SU-DHL-6 (cell line): Measurements from ENCODE around the gene TARS1.

Experiments
- H2AFZ ChIP-seq: fragments of 200-600 bp; sonication (generic); 2 replicates; pipeline ENCODE4 v1.6.1; 2014; ENCODE audit warnings: low read depth, mild to moderate bottlenecking, moderate library complexity, mixed read lengths, antibody characterized with exemption, low read length; ENCODE audit not compliant: severe bottlenecking
- H3F3A ChIP-seq: fragments of 200-600 bp; shearing (Covaris generic); 2 replicates; pipeline ENCODE4 v1.6.0; 2016; ENCODE audit warnings: antibody characterized with exemption, mild to moderate bottlenecking; ENCODE audit not compliant: insufficient read depth
- H3K27ac ChIP-seq: fragments of 200-600 bp; sonication (generic); 2 replicates; pipeline ENCODE4 v1.5.1; 2016; ENCODE audit warnings: low read depth, mild to moderate bottlenecking, low read length, moderate library complexity, mixed read lengths
- H3K27me3 ChIP-seq: fragments of 200-600 bp; sonication (generic), shearing (Covaris generic); 2 replicates; pipeline ENCODE4 v1.6.0; 2014; ENCODE audit warnings: mild to moderate bottlenecking, low read length
- H3K36me3 ChIP-seq: fragments of 200-600 bp; sonication (generic); 2 replicates; pipeline ENCODE4 v1.6.1; 2014; ENCODE audit warnings: mild to moderate bottlenecking, low read length, mixed read lengths
- H3K4me2 ChIP-seq: fragments of 300-600, 200-600 bp; shearing (Covaris generic), sonication (generic); 2 replicates; pipeline ENCODE4 v1.6.0; 2014; ENCODE audit warnings: low read length, low read depth, mild to moderate bottlenecking; ENCODE audit not compliant: poor library complexity, severe bottlenecking
- H3K4me3 ChIP-seq: fragments of 200-600 bp; sonication (generic); 2 replicates; pipeline ENCODE4 v1.5.1; 2014; ENCODE audit warnings: antibody characterized with exemption, low read length, mild to moderate bottlenecking, mixed read lengths; ENCODE audit not compliant: insufficient read depth, poor library complexity, severe bottlenecking
- H3K79me2 ChIP-seq: fragments of 200-600 bp; sonication (generic); 2 replicates; pipeline ENCODE4 v1.6.1; 2014; ENCODE audit warnings: mild to moderate bottlenecking, low read length, moderate library complexity; ENCODE audit not compliant: insufficient read depth
- H3K9ac ChIP-seq: fragments of 200-600 bp; sonication (generic); 2 replicates; pipeline ENCODE4 v1.7.0; 2014; ENCODE audit warnings: mild to moderate bottlenecking, low read length
- H3K9me2 ChIP-seq: fragments of 200-600 bp; sonication (generic); replicated peaks from 2 replicates; pipeline ENCODE4 v1.6.1; 2014; ENCODE audit warnings: low read length; ENCODE audit not compliant: insufficient read depth
- H3K9me3 ChIP-seq: fragments of 200-600 bp; sonication (generic); 2 replicates; pipeline ENCODE4 v1.6.1; 2014; ENCODE audit warnings: low read length, mixed read lengths; ENCODE audit not compliant: insufficient read depth
- H4K20me1 ChIP-seq: fragments of 200-600 bp; sonication (generic); 2 replicates; pipeline ENCODE4 v1.6.1; 2014; ENCODE audit warnings: low read depth, mild to moderate bottlenecking, antibody characterized with exemption, low read length, moderate library complexity, mixed read lengths
- EZH2phosphoT487 ChIP-seq: fragments of 200-600 bp; sonication (generic), shearing (Covaris generic); conservative IDR thresholded peaks from 2 replicates; pipeline ENCODE4 v1.6.1; 2018; ENCODE audit warnings: mild to moderate bottlenecking, antibody characterized with exemption, low read length, moderate library complexity, mixed read lengths
- TF ChIP-seq, protein P1 (sequence below): fragments of 200-600 bp; sonication (generic); IDR thresholded peaks from one replicate; pipeline ENCODE4 v1.5.1; 2017; ENCODE audit warnings: antibody characterized with exemption, mild to moderate bottlenecking, low read length, moderate library complexity; ENCODE audit not compliant: insufficient read depth, poor library complexity, severe bottlenecking

Gene TARS1

GRCh38 chr5:33415811-33416354, 24.9 kb upstream of the TARS1 start:
- Histone ChIP-seq H3K79me2 (no peaks in the 10 kb centered on the region), H3K9me3 (no peaks in the 10 kb centered on the region), H3K27me3 (no peaks in the 10 kb centered on the region), H3K9me2 (no peaks in the 10 kb centered on the region), H3K9ac (no peak overlapping the region), H3K4me3 (no peak overlapping the region), H3K27ac (no peak overlapping the region), H4K20me1 (no peaks in the 10 kb centered on the region), H2AFZ (no peak overlapping the region), H3K4me2 (no peak overlapping the region), H3F3A (no peaks in the 10 kb centered on the region), H3K36me3 (no peaks in the 10 kb centered on the region)
- TF ChIP-seq, protein P1, sequence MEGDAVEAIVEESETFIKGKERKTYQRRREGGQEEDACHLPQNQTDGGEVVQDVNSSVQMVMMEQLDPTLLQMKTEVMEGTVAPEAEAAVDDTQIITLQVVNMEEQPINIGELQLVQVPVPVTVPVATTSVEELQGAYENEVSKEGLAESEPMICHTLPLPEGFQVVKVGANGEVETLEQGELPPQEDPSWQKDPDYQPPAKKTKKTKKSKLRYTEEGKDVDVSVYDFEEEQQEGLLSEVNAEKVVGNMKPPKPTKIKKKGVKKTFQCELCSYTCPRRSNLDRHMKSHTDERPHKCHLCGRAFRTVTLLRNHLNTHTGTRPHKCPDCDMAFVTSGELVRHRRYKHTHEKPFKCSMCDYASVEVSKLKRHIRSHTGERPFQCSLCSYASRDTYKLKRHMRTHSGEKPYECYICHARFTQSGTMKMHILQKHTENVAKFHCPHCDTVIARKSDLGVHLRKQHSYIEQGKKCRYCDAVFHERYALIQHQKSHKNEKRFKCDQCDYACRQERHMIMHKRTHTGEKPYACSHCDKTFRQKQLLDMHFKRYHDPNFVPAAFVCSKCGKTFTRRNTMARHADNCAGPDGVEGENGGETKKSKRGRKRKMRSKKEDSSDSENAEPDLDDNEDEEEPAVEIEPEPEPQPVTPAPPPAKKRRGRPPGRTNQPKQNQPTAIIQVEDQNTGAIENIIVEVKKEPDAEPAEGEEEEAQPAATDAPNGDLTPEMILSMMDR: no peak
- no peak for TF ChIP-seq EZH2phosphoT487

- Histone ChIP-seq H3K4me3 (no peak overlapping the region), H3K36me3 (no peaks in the 10 kb centered on the region), H3K9me3 (no peaks in the 10 kb centered on the region), H3K9ac (no peak overlapping the region), H3K9me2 (no peaks in the 10 kb centered on the region), H2AFZ (no peak overlapping the region), H3K4me2 (no peak overlapping the region), H3K27ac (no peak overlapping the region), H3K79me2 (no peaks in the 10 kb centered on the region), H4K20me1 (no peaks in the 10 kb centered on the region), H3F3A (no peaks in the 10 kb centered on the region), H3K27me3 (no peaks in the 10 kb centered on the region)
- no peak for TF ChIP-seq EZH2phosphoT487
- TF ChIP-seq, protein P1: no peak
Measured at GRCh38 chr5:33417632-33418031, 23.1 kb upstream of the TARS1 start.

DNA sequence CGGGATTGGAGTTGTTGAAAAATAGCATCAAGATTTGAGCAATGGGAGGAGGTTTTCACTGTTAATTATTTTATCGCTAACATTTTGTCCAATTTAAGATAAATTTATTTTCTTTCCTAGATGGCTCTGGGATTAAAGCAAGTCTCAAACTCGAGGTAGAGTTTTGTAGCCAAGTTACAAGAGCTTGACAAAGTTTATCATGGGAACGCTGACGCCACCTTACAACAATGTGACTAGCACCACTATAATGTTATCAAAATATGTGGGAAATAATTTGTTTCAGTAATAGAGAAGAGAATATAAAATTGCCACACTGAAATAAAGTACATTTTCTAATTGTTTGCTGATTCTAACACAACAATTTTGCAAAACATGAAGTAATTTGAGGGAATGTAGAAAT, 19.8 kb upstream of the TARS1 start:
- no peak for TF ChIP-seq EZH2phosphoT487
- TF ChIP-seq, protein P1: no peak
- Histone ChIP-seq H2AFZ (no peak overlapping the region), H3K27me3 (no peaks in the 10 kb centered on the region)

DNA sequence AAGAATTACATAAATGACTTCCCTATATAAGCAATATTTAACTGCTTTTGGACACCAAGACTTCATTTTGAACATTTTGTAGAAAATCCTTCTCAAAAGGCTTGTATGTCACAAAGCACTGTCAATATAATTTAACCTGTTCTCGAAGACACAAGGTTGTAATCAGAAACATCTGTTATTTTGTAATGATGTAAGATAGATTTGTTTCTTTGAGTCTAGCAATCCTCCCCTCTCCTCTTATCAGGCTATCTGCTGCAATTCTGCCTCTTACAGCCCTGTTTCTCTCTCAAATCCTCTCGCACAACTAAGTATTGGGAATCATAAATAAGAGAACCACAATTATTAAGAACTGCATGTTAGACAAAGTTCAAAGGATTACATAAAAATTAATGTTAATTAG, 18.6 kb upstream of the TARS1 start:
- Histone ChIP-seq H3K9me3 (no peaks in the 10 kb centered on the region), H3K27me3 (no peaks in the 10 kb centered on the region), H3K79me2 (no peaks in the 10 kb centered on the region), H2AFZ (no peak overlapping the region), H3K36me3 (no peaks in the 10 kb centered on the region), H3K9ac (no peak overlapping the region), H3K4me3 (no peak overlapping the region), H3K27ac (no peak overlapping the region), H4K20me1 (no peaks in the 10 kb centered on the region), H3K4me2 (no peak overlapping the region), H3F3A (no peaks in the 10 kb centered on the region), H3K9me2 (no peaks in the 10 kb centered on the region)
- TF ChIP-seq, protein P1: no peak

More for the DNA sequence above, 19.8 kb upstream of the TARS1 start:
- H3K4me3 ChIP-seq: no peak overlapping the region
- H3K9ac ChIP-seq: no peak overlapping the region
- H3K36me3 ChIP-seq: no peaks in the 10 kb centered on the region
- H3K27ac ChIP-seq: no peak overlapping the region
- H3K9me3 ChIP-seq: no peaks in the 10 kb centered on the region
- H3F3A ChIP-seq: no peaks in the 10 kb centered on the region
- no peaks in the 10 kb centered on the region for H3K9me2 ChIP-seq
- H3K4me2 ChIP-seq: no peak overlapping the region
- no peaks in the 10 kb centered on the region for H3K79me2 ChIP-seq
- no peaks in the 10 kb centered on the region for H4K20me1 ChIP-seq
